ENCODE results near the gene HNRNPAB. TPM values are rescaled to one million over a fixed set of nuclear protein-coding genes. Genes with fewer than 3 reads are reported as not detected.
"Not testable (repeated sequence)": the region's sequence is repeated elsewhere in the genome, so short reads cannot be mapped to it uniquely, and the experiment has no call there.

The HNRNPAB gene
- total RNA-seq, 1 donor from 2014 or later: 162 TPM

GRCh38 chr5:178252258-178252657, 47.9 kb downstream of the HNRNPAB start:
- Mint-ChIP-seq H3K4me1 (ENCODE audit: unreplicated experiment) (no peaks in the 10 kb centered on the region), H3K4me3 (ENCODE audit: unreplicated experiment) (no peak overlapping the region), H3K27ac (ENCODE audit: unreplicated experiment) (no peak overlapping the region), H3K36me3 (ENCODE audit: low read depth, unreplicated experiment) (peaks cover 5% of the 10 kb centered on the region), H3K9me3 (ENCODE audit: unreplicated experiment) (no peaks in the 10 kb centered on the region), H3K27me3 (ENCODE audit: unreplicated experiment) (peaks cover 14% of the 10 kb centered on the region)
- TF ChIP-seq CTCF (IDR thresholded peaks at IDR 0.05; ENCODE audit: unreplicated experiment): no peak
- no peak for DNase-seq (ENCODE audit: low spot score)

DNA sequence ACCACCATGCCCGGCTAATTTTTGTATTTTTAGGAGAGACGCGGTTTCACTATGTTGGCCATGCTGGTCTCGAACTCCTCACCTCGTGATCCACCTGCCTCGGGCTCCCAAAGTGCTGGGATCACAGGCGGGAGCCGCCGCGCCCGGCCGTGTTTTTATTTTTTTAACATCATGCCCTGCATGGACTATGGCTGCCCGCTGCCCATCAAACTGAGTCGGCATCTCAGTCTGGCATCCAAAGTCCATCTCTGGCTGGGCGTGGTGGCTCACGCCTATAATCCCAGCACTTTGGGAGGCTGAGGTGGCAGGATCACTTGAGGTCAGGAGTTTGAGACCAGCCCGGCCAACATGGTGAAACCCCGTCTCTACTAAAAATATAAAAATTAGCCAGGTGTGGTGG, 49.3 kb downstream of the HNRNPAB start:
- H3K27me3 Mint-ChIP-seq (ENCODE audit: unreplicated experiment): peaks cover 16% of the 10 kb centered on the region
- H3K27ac Mint-ChIP-seq (ENCODE audit: unreplicated experiment); H3K9me3 Mint-ChIP-seq (ENCODE audit: unreplicated experiment); H3K4me1 Mint-ChIP-seq (ENCODE audit: unreplicated experiment); H3K36me3 Mint-ChIP-seq (ENCODE audit: low read depth, unreplicated experiment); H3K4me3 Mint-ChIP-seq (ENCODE audit: unreplicated experiment); DNase-seq (ENCODE audit: low spot score): not testable (repeated sequence)

- H3K36me3 Mint-ChIP-seq (ENCODE audit: low read depth, unreplicated experiment): no peaks in the 10 kb centered on the region
Observed at GRCh38 chr5:178256746-178257145, 52.4 kb downstream of the HNRNPAB start.

DNA sequence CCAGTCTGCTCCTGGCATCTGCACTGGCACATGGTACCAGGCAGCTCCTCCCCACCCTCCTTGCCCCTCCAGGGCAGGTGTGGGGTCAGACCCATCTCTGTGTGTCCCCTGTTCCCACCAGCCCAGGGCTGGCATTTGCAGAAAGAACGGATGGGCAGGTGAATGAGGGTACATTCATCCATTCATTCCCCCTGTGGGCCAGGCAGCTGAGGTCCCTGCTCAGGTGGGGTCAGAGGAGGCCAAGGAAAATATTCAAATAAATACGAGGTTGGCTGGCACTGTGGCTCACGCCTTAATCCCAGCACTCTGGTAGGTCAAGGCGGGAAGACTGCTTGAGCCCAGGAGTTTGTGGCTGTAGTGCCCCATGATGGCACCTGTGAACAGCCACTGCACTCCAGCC, 53.3 kb downstream of the HNRNPAB start:
- Mint-ChIP-seq H3K4me3 (ENCODE audit: unreplicated experiment) (no peak overlapping the region), H3K27me3 (ENCODE audit: unreplicated experiment) (peaks cover 17% of the 10 kb centered on the region), H3K4me1 (ENCODE audit: unreplicated experiment) (peaks cover 4% of the 10 kb centered on the region), H3K27ac (ENCODE audit: unreplicated experiment) (no peak overlapping the region), H3K36me3 (ENCODE audit: low read depth, unreplicated experiment) (peaks cover 5% of the 10 kb centered on the region), H3K9me3 (ENCODE audit: unreplicated experiment) (no peaks in the 10 kb centered on the region)
- DNase-seq (ENCODE audit: low spot score): no peak
- TF ChIP-seq CTCF (IDR thresholded peaks at IDR 0.05; ENCODE audit: unreplicated experiment): no peak

More at GRCh38 chr5:178256746-178257145, 52.4 kb downstream of the HNRNPAB start:
- no peak for TF ChIP-seq CTCF (IDR thresholded peaks at IDR 0.05; ENCODE audit: unreplicated experiment)
- no peak overlapping the region for H3K4me3 Mint-ChIP-seq (ENCODE audit: unreplicated experiment)
- peaks cover 14% of the 10 kb centered on the region for H3K27me3 Mint-ChIP-seq (ENCODE audit: unreplicated experiment)
- no peaks in the 10 kb centered on the region for H3K9me3 Mint-ChIP-seq (ENCODE audit: unreplicated experiment)
- no peak overlapping the region for H3K27ac Mint-ChIP-seq (ENCODE audit: unreplicated experiment)
- no peaks in the 10 kb centered on the region for H3K4me1 Mint-ChIP-seq (ENCODE audit: unreplicated experiment)
- no peak for DNase-seq (ENCODE audit: low spot score)

DNA sequence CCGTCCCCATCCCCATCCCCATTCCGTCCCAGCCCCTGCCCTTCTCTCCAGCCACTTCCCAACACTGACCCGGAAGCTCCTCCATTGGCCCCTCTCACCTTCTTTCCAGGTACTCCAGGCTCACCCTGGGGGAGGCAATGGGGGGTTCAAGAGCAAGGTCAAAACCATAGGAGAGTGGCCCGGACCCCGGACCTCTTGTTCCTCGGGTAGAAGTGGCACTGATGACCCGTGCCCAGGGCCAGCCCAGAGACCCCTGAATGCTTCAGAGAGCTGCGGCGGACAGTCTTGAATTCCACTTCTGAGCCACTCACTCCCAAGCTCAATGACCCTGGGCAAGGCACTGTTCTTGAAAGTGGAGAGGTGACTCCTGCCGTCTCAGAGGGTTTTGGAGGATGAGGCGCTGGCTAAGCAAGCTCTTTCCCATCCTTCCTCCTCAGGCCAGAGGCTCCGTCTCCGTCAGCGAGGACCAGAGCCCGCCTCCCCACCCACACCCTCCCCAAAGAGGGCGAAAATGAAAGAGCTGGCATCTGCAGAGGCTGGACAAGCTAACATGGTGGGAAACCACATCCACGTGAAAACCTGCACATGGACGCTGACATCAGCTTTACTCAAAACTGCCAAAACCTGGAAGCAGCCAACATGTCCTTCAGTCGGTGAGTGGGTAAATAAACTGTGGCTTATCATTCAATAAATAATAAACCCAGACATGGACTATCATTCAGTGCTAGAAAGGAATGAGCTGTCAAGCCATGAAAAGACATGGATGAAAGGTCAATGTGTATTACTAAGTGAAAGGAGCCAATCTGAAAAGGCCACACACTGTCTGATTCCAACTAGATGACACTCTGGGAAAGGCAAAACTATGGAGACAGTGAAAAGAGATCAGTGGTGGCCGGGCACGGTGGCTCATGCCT, 55.5 kb downstream of the HNRNPAB start:
- Mint-ChIP-seq H3K4me3 (ENCODE audit: unreplicated experiment) (no peak overlapping the region), H3K36me3 (ENCODE audit: low read depth, unreplicated experiment) (peaks cover 16% of the 10 kb centered on the region), H3K27me3 (ENCODE audit: unreplicated experiment) (peaks cover 15% of the 10 kb centered on the region), H3K27ac (ENCODE audit: unreplicated experiment) (no peak overlapping the region), H3K4me1 (ENCODE audit: unreplicated experiment) (peaks cover 6% of the 10 kb centered on the region), H3K9me3 (ENCODE audit: unreplicated experiment) (no peaks in the 10 kb centered on the region)
- TF ChIP-seq CTCF (IDR thresholded peaks at IDR 0.05; ENCODE audit: unreplicated experiment): no peak
- DNase-seq (ENCODE audit: low spot score): no peak

Other genes starting within 250 kb of the HNRNPAB start
- not detected for gene PROP1, start 208.3 kb upstream of the HNRNPAB start, total RNA-seq (ENCODE audit: unreplicated experiment)
- gene N4BP3, start 91.0 kb upstream of the HNRNPAB start, total RNA-seq (ENCODE audit: unreplicated experiment): 107 TPM
- gene RMND5B, start 73.5 kb upstream of the HNRNPAB start, total RNA-seq (ENCODE audit: unreplicated experiment): 70.4 TPM
- 84.7 TPM for gene NHP2, start 50.6 kb upstream of the HNRNPAB start, total RNA-seq (ENCODE audit: unreplicated experiment)
- gene GMCL2, start 17.2 kb upstream of the HNRNPAB start, total RNA-seq (ENCODE audit: unreplicated experiment): not detected
- 53.1 TPM for gene PHYKPL, start 28.3 kb downstream of the HNRNPAB start, total RNA-seq (ENCODE audit: unreplicated experiment)